ENCODE data around the gene SH3BP1.

- TF ChIP-seq EZH2phosphoT487 (IDR thresholded peaks at IDR 0.05; ENCODE audit: unreplicated experiment), result no peak
- no peak for TF ChIP-seq CTCF (conservative IDR thresholded peaks at IDR 0.05; ENCODE audit: low read depth in 2 of 2)
- no peak for TF ChIP-seq CREB1 (CRISPR knock-in tag; IDR thresholded peaks at IDR 0.05; ENCODE audit: low read depth)
- TF ChIP-seq ZNF114 (CRISPR knock-in tag; IDR thresholded peaks at IDR 0.05), result no peak
- no peak for TF ChIP-seq POLR2AphosphoS5 (IDR thresholded peaks at IDR 0.05; ENCODE audit: low read depth)
- no peak for TF ChIP-seq EZH2 (IDR thresholded peaks at IDR 0.05; ENCODE audit: low read depth, unreplicated experiment)
- no peak for TF ChIP-seq ZNF331 (CRISPR knock-in tag; IDR thresholded peaks at IDR 0.05; ENCODE audit: low read depth)
- TF ChIP-seq STAT1 (IDR thresholded peaks at IDR 0.05; ENCODE audit: unreplicated experiment), result no peak
- no peak for TF ChIP-seq REST (IDR thresholded peaks at IDR 0.05; ENCODE audit: unreplicated experiment)
Measured at GRCh38 chr22:37627121-37627520, 12.3 kb upstream of the SH3BP1 start.

All from GM23338 (cell line).